GM13977 (cell line): Measurements from ENCODE around the gene CIITA.
A peak's percentile ranks its signal among the peaks of the same experiment; 100 is the strongest.

Source experiments
- DNase-seq: peaks from one replicate; pipeline ENCODE4 v3.0.0; 2012; ENCODE audit warnings: low spot score
- in situ Hi-C: fragments of 300-500 bp; cut with MboI; formaldehyde crosslinking; loops from one replicate; pipeline ENCODE4 v1.12.0; 2022; ENCODE audit warnings: low sequenced_read_pairs, low pct_unique_long_range_greater_than_20kb, mixed read lengths, inconsistent platforms; ENCODE audit not compliant: unreplicated experiment
- TF ChIP-seq, protein P1 (sequence below): IDR thresholded peaks from 2 replicates; pipeline ENCODE4 v1.5.1; 2012; ENCODE audit warnings: mild to moderate bottlenecking, control low read depth; ENCODE audit not compliant: insufficient read depth; ENCODE audit errors: extremely low read depth, missing control alignments

The CIITA gene

DNA sequence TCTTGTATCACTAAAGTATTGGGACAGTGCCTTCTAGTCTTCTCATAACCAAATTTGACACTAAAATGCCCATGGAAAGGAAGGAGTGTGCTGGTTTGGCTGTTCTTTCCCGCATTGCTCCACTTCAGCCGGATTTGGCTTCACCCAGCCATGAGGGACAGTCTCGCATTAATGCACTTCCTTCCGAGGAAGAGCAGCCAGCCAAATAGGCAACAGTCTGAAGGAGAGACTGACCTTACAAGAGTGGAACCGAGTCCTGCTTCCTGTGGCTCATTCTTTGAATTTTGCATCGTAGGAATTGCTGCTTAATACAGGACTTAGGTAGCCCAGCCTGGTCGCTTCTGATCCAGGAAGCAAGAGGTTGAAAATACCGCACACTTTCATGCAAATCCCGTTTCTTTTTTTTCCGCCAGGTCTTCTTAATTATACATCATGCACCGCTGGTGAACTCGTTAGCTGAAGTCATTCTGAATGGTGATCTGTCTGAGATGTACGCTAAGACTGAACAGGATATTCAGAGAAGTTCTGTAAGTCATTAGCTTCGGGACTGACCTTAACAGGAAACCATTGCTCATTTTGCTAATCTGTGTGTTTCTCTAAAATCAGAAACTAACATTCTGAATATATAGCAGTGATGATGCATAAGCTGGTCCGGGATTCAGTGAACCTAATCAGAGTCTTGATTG lies 105.6 kb downstream of the CIITA start:
- TF ChIP-seq, protein P1, sequence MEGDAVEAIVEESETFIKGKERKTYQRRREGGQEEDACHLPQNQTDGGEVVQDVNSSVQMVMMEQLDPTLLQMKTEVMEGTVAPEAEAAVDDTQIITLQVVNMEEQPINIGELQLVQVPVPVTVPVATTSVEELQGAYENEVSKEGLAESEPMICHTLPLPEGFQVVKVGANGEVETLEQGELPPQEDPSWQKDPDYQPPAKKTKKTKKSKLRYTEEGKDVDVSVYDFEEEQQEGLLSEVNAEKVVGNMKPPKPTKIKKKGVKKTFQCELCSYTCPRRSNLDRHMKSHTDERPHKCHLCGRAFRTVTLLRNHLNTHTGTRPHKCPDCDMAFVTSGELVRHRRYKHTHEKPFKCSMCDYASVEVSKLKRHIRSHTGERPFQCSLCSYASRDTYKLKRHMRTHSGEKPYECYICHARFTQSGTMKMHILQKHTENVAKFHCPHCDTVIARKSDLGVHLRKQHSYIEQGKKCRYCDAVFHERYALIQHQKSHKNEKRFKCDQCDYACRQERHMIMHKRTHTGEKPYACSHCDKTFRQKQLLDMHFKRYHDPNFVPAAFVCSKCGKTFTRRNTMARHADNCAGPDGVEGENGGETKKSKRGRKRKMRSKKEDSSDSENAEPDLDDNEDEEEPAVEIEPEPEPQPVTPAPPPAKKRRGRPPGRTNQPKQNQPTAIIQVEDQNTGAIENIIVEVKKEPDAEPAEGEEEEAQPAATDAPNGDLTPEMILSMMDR = no peak
- DNase-seq = no peak
- in situ Hi-C loops = no loop called here

- in situ Hi-C loops = no loop called here
- TF ChIP-seq, protein P1 = peak; percentile 37
- DNase-seq = no peak
Measured at GRCh38 chr16:10983159-10983558, 106.2 kb downstream of the CIITA start.

DNA sequence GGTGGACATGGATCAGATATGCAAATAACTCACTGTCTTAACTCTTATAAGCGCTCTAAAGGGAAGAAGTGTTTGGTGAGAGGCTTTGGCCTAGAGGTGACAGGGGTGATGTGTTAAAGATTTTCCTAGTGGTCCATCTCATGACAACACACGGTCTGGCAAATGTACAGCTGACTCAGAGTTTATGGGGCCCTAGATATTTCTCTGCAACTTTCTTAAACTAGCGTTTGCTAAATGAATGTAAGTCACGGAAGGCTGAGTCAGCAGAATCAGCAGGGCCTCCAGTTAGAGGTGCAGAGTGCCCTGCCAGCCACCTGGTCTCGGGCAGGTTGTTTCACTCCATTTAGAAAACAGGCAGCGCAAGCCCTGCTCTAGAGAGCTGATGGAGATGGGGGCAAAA lies 107.5 kb downstream of the CIITA start:
- in situ Hi-C loops = no loop called here
- TF ChIP-seq, protein P1 = no peak
- DNase-seq = no peak
